ENCODE results near the gene WASHC2C.

DNA sequence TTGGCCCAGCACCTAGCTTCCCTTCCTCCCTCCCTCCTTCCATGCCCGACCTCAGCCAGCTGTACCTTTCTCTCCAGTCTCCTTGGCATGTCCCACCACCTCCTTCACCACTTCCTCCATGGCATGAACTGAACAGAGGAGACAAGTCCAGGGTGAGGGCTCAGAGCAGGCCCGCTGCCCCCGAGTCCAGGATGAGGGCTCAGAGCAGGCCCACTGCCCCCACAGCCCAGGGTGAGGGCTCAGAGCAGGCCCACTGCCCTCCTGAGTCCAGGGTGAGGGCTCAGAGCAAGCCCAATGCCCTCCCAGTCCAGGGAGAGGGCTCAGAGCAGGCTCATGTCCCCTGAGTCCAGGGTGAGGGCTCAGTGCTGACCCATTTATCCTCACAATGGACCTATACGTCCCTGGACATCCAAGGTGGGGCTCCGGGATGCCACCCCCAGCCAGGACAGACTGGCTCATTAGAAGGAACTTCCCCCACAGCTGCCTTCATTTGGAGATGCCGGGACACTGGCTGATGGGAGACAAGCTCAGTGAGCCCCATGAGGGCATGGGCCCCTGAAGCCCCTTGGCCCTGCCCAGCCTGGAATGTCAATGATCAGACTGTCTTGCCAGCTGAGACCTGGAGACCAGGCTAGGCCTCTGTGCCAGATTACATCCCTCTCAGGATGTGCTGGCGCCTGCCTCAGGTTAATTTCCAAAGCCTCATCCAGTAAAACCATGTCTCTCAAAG, 90.2 kb downstream of the WASHC2C start:
- TF ChIP-seq, protein P1, sequence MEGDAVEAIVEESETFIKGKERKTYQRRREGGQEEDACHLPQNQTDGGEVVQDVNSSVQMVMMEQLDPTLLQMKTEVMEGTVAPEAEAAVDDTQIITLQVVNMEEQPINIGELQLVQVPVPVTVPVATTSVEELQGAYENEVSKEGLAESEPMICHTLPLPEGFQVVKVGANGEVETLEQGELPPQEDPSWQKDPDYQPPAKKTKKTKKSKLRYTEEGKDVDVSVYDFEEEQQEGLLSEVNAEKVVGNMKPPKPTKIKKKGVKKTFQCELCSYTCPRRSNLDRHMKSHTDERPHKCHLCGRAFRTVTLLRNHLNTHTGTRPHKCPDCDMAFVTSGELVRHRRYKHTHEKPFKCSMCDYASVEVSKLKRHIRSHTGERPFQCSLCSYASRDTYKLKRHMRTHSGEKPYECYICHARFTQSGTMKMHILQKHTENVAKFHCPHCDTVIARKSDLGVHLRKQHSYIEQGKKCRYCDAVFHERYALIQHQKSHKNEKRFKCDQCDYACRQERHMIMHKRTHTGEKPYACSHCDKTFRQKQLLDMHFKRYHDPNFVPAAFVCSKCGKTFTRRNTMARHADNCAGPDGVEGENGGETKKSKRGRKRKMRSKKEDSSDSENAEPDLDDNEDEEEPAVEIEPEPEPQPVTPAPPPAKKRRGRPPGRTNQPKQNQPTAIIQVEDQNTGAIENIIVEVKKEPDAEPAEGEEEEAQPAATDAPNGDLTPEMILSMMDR (IDR thresholded peaks at IDR 0.05; ENCODE audit: control extremely low read depth in 1 of 3, insufficient read depth in 1 of 3, low read depth in 1 of 3, low read length in 3 of 3): no peak
- TF ChIP-seq HDAC2 (IDR thresholded peaks at IDR 0.05; ENCODE audit: borderline replicate concordance in 1 of 2, low read depth in 2 of 2, low read length in 2 of 2): no peak
- no peak for TF ChIP-seq YY1 (IDR thresholded peaks at IDR 0.05; ENCODE audit: low read depth, low read length)
- no peak for TF ChIP-seq JUN (IDR thresholded peaks at IDR 0.05; ENCODE audit: low read depth, low read length)
- TF ChIP-seq SRF (IDR thresholded peaks at IDR 0.05; ENCODE audit: low read depth, low read length): no peak
- TF ChIP-seq FOSL1 (IDR thresholded peaks at IDR 0.05; ENCODE audit: insufficient read depth, low read depth, low read length): no peak
- no peak for TF ChIP-seq TCF12 (IDR thresholded peaks at IDR 0.05; ENCODE audit: low read depth, low read length)
- TF ChIP-seq, protein P2, sequence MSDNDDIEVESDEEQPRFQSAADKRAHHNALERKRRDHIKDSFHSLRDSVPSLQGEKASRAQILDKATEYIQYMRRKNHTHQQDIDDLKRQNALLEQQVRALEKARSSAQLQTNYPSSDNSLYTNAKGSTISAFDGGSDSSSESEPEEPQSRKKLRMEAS (IDR thresholded peaks at IDR 0.05): no peak
- TF ChIP-seq SP4 (IDR thresholded peaks at IDR 0.05; ENCODE audit: low read length): no peak
